HUES6 (cell line): ENCODE results near the gene SHISA9.

Experiments used
- H3K27ac ChIP-seq: 2 replicates; pipeline ENCODE4 v1.7.0; 2013; ENCODE audit warnings: low read depth, mild to moderate bottlenecking, low read length, inconsistent platforms
- H3K27me3 ChIP-seq: 2 replicates; pipeline ENCODE4 v1.6.1; 2013; ENCODE audit warnings: low read length; ENCODE audit not compliant: control insufficient read depth, insufficient read depth
- H3K36me3 ChIP-seq: 2 replicates; pipeline ENCODE4 v1.6.1; 2013; ENCODE audit warnings: low read length; ENCODE audit not compliant: control insufficient read depth, insufficient read depth
- H3K4me1 ChIP-seq: 2 replicates; pipeline ENCODE4 v1.6.1; 2013; ENCODE audit warnings: low read length; ENCODE audit not compliant: control insufficient read depth, insufficient read depth
- H3K4me3 ChIP-seq: 2 replicates; pipeline ENCODE4 v1.5.1; 2013; ENCODE audit warnings: low read depth, low read length
- H3K9ac ChIP-seq: one replicate; pipeline ENCODE4 v1.6.1; 2013; ENCODE audit warnings: mild to moderate bottlenecking, low read length
- H3K9me3 ChIP-seq: 2 replicates; pipeline ENCODE4 v1.6.1; 2013; ENCODE audit warnings: low read depth, low read length; ENCODE audit not compliant: control insufficient read depth, insufficient read depth

Gene SHISA9

DNA sequence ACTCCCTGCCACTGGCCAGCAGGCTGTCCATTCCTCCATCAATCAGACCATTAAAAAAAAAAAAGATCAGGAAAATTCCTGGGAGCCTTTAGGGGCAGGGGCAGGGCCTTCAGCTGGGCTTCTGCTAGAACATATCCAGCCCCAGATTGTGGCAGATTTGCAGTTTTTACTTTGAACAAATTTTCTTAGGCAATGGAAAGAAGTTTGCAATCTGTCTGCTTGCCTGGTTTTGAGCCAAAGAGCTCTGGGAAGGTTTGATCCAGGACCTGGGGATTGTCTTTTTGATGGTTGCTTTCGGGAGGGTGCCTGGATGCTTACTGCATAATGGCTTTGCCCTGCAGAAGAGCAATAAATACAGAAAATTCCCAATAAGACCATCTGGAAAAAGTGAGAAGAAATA lies 145.9 kb downstream of the SHISA9 start:
- H3K9ac ChIP-seq, result no peak overlapping the region
- no peaks in the 10 kb centered on the region for H3K27me3 ChIP-seq
- H3K4me1 ChIP-seq, result no peaks in the 10 kb centered on the region
- no peaks in the 10 kb centered on the region for H3K36me3 ChIP-seq
- H3K9me3 ChIP-seq, result peaks cover 16% of the 10 kb centered on the region
- H3K27ac ChIP-seq, result no peak overlapping the region
- no peak overlapping the region for H3K4me3 ChIP-seq

DNA sequence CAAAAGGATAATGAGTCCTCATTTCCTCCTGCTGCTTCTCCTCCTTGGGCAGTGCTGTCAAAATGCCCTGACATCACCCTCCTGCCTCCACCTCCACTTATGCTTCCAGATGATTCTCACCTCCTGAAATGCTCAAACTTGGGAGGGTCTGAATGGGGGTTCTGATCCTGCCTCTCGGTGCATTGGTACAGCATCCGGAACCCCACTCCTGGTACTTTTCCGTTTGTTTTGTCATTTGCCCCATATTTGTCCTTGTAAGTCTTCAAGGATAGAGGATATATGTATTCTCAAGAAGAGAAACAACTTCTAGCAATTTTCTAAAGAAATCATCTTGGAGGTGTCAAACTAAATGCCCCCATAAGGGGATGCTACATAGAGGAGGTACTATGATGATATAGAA lies 148.3 kb downstream of the SHISA9 start:
- Histone ChIP-seq H3K4me1 (no peaks in the 10 kb centered on the region), H3K9ac (no peak overlapping the region), H3K4me3 (no peak overlapping the region), H3K9me3 (peaks cover 16% of the 10 kb centered on the region), H3K27me3 (no peaks in the 10 kb centered on the region), H3K36me3 (no peaks in the 10 kb centered on the region), H3K27ac (no peak overlapping the region)

DNA sequence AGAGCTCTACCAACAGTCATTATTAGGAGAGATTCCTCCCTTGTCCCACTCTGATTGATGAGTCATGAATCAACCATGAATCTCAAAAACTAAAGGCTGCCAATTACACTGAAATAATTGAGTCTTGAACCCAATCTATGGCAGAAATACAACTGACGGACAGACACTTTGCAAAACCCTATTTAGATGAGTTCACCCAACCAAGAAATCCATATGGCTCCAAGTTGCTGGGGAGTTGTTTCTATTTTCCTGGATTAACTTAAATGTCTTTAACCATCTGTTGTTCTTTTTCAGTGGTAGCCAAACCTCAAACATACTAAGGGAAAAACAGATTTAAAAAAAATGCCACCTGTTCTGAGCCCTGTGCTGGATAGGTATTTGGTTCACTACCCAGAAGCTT lies 151.0 kb downstream of the SHISA9 start:
- Histone ChIP-seq H3K4me3 (no peak overlapping the region), H3K9ac (no peak overlapping the region)

DNA sequence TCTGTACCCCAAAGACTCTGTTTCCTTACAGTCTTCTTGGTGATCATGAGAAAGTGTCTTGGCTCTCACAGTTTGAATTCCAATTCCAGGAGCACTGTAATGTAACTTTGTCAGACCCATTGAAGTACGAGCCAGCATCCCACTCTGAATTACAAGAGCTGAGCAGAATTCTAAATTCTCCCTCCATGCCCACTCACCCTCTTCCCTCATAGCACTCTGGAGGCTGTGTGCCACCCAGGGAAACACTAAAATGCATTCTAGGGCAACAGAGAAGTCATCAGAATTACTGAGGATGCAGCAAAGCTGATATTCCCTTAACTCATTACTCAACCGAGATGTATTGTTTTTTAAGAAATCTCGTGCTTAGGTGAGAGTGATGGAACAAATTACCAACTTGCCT lies 154.1 kb downstream of the SHISA9 start:
- Histone ChIP-seq H3K27me3 (no peaks in the 10 kb centered on the region), H3K9me3 (0 out of 2 replicates have a peak, but pooled peaks cover 5% of the 10 kb centered on the region), H3K36me3 (no peaks in the 10 kb centered on the region), H3K27ac (no peak overlapping the region), H3K4me3 (no peak overlapping the region), H3K9ac (no peak overlapping the region), H3K4me1 (peaks cover 9% of the 10 kb centered on the region; the same call in 1 of the 2 replicates)

More for the DNA sequence above, 151.0 kb downstream of the SHISA9 start:
- H3K9me3 ChIP-seq, result peaks cover 16% of the 10 kb centered on the region
- H3K27ac ChIP-seq, result no peak overlapping the region
- no peaks in the 10 kb centered on the region for H3K36me3 ChIP-seq
- peaks cover 9% of the 10 kb centered on the region; the same call in 1 of the 2 replicates for H3K4me1 ChIP-seq
- H3K27me3 ChIP-seq, result no peaks in the 10 kb centered on the region

DNA sequence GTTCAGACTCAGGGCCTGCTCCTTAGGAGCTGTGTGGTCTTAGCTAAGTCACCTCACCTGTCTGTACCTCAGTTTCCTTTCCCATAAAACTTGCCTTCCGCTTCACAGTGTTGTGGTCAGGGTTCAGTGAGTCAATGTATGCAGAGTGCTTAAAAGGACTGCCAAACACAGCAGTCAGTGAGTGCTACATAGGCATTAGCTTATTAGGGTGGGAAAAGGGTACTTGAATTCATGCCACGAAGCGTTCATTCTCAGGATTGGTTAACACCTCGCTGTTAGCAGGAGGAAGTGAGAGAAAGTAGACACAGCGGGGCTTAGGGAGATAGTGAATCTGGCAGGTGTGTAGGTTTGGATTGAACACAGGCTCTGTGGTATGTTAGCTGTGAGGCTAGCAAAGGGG lies 155.2 kb downstream of the SHISA9 start:
- Histone ChIP-seq H3K9me3 (0 out of 2 replicates have a peak, but pooled peaks cover 2% of the 10 kb centered on the region), H3K9ac (no peak overlapping the region), H3K27me3 (no peaks in the 10 kb centered on the region), H3K36me3 (no peaks in the 10 kb centered on the region), H3K4me3 (no peak overlapping the region), H3K27ac (no peak overlapping the region), H3K4me1 (peaks cover 20% of the 10 kb centered on the region)

DNA sequence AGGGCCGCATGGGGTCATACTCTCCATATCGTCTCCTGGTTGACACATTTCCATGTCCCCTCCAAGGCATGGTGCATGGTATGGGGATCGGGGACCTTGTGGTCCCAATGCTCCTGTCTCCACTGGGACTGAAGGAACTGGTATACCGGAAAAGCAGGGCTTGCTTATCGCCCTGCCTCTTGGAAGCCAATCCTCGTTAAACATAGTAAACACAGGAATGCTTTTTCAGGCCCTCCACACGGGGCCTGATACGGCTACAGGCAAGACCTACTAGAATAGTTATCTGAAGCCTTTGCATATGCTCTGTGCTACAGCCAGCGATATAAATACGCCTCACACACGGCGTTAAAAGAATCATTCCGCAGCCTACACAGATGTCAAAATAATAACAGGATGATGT lies 159.5 kb downstream of the SHISA9 start:
- Histone ChIP-seq H3K27me3 (no peaks in the 10 kb centered on the region), H3K4me3 (no peak overlapping the region), H3K36me3 (no peaks in the 10 kb centered on the region), H3K9ac (no peak overlapping the region), H3K4me1 (peaks cover 30% of the 10 kb centered on the region), H3K27ac (no peak overlapping the region), H3K9me3 (0 out of 2 replicates have a peak, but pooled peaks cover 2% of the 10 kb centered on the region)

DNA sequence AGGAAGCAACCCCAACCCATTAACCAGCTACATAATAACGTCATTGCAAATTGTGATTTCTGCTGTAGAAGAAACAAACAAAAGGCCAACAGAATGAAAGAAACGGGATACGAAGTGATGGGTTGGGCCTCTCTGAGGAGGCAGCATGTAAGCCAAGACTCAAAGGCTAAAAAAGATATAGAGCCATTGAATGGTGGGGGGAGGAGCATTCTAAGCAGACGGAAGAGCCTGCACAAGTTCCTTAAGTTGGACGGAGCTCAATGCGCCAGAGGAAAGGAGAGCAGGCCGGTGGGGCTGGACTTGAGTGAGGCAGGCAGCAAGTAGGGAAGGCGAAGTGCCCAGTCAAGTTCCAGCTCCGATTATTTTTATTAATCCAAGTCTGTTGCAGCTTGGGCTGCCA lies 160.3 kb downstream of the SHISA9 start:
- Histone ChIP-seq H3K4me1 (peaks cover 24% of the 10 kb centered on the region), H3K4me3 (no peak overlapping the region), H3K27me3 (no peaks in the 10 kb centered on the region), H3K36me3 (no peaks in the 10 kb centered on the region), H3K9ac (no peak overlapping the region), H3K9me3 (0 out of 2 replicates have a peak, but pooled peaks cover 4% of the 10 kb centered on the region), H3K27ac (no peak overlapping the region)

DNA sequence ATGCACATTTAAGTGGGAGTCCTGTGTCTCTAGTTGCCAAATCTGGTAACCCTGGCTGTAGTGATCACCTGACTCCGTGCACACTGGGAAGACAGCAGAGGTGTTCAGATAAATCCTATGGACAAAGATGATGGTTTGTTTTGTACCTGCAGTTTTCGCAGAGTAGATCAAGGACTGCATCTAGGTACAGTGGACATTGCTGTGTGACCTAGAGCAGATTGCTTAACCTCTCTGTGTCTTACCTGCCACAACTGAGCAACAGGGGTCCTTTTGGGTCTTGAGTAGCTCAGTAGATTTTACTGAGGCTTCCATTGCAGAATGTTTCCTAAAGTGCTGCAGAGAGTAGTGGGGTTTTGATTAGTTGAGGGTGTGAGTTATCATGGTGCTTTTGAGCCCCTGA lies 160.8 kb downstream of the SHISA9 start:
- Histone ChIP-seq H3K27me3 (no peaks in the 10 kb centered on the region), H3K27ac (no peak overlapping the region), H3K9me3 (0 out of 2 replicates have a peak, but pooled peaks cover 4% of the 10 kb centered on the region), H3K36me3 (no peaks in the 10 kb centered on the region), H3K4me3 (no peak overlapping the region), H3K4me1 (peaks cover 24% of the 10 kb centered on the region), H3K9ac (no peak overlapping the region)

DNA sequence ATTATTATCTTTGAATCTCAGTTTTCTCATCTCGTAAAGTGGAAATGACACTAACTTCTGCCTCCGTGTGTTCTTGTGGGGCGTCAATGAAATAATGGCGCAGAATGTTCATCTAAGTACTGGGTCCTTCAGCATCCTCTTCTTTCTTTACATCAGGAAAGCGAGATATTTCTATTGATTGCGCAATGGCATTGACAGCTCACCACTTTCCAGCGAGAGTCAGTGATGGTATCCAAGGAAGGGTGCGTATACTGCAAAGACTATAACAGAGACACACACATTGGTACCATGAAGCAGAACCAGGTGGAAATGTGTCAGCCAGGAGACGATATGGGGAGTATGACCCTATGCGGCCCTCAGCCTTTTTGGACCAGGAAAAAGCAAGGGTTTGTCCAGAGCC lies 162.1 kb downstream of the SHISA9 start:
- Histone ChIP-seq H3K9ac (no peak overlapping the region), H3K27me3 (no peaks in the 10 kb centered on the region), H3K4me1 (peaks cover 24% of the 10 kb centered on the region), H3K9me3 (0 out of 2 replicates have a peak, but pooled peaks cover 3% of the 10 kb centered on the region), H3K4me3 (no peak overlapping the region), H3K36me3 (no peaks in the 10 kb centered on the region), H3K27ac (no peak overlapping the region)

DNA sequence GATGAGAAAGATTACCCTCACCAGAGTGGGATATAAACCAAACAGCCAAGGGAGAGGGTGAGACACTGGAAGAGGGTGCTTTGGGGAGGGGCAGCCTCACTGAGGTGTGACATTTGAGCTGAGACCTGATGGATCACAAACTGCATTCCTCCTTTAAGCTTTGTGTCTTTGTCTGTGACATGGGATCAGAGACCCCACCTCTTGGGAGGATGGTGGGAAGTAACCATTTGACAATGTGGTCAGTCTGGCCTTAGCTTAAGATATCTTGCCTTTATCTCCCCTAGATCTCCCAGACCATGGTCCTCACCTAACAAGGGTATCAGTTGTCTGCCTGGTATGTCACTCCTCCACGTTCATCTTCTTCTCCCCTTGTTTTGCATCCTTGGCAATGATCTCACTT lies 163.4 kb downstream of the SHISA9 start:
- Histone ChIP-seq H3K9me3 (0 out of 2 replicates have a peak, but pooled peaks cover 3% of the 10 kb centered on the region), H3K4me1 (peaks cover 30% of the 10 kb centered on the region), H3K9ac (no peak overlapping the region), H3K36me3 (no peaks in the 10 kb centered on the region), H3K4me3 (no peak overlapping the region), H3K27ac (no peak overlapping the region), H3K27me3 (no peaks in the 10 kb centered on the region)

DNA sequence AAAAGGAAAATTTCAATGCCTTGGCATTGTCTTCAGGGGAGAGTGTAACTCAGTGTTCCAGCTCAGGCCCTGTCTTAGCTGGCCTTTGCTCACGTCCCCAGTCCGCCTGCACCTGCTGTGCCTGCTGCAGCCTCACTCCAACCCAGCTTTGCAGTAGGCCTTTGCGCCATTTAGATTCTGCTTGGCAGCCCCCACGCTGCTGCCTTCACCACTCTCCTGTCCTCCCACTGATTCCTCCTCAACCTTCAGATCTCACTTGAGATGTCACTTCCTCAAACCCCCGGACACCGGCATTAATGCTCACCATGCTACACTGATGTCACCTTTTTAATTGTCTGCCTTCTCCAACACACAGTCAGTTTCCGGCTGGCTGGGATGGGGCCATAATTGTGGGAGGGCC lies 166.2 kb downstream of the SHISA9 start:
- Histone ChIP-seq H3K27me3 (no peaks in the 10 kb centered on the region), H3K4me1 (peaks cover 27% of the 10 kb centered on the region), H3K27ac (no peak overlapping the region), H3K4me3 (no peak overlapping the region), H3K9ac (no peak overlapping the region), H3K36me3 (no peaks in the 10 kb centered on the region), H3K9me3 (0 out of 2 replicates have a peak, but pooled peaks cover 3% of the 10 kb centered on the region)
